Activated effector memory CD4-positive, alpha-beta T cell treated with Interleukin-2 at 50 U/mL for 16 hours (primary cell): Measurements from ENCODE around the gene CDKN2B-AS1.
"Not testable (repeated sequence)": the region's sequence is repeated elsewhere in the genome, so short reads cannot be mapped to it uniquely, and the experiment has no call there.

ENCODE experiments used
- DNase-seq: peaks from one replicate; pipeline ENCODE4 v3.0.0-alpha.2; 2020

The CDKN2B-AS1 gene

GRCh38 chr9:21994556-21995005, at the start of gene CDKN2B-AS1:
CDKN2B-AS1 (plus strand) TSS chr9:21994791.
- DNase-seq = peak; percentile 46

- no peak for DNase-seq
Measured at GRCh38 chr9:21945606-21946005, 49.0 kb upstream of the CDKN2B-AS1 start.

GRCh38 chr9:21958833-21959232, 35.8 kb upstream of the CDKN2B-AS1 start:
- no peak for DNase-seq

GRCh38 chr9:21959268-21959667, 35.3 kb upstream of the CDKN2B-AS1 start:
- not testable (repeated sequence) for DNase-seq

- DNase-seq = no peak
Measured at GRCh38 chr9:21961569-21961968, 33.0 kb upstream of the CDKN2B-AS1 start.

- DNase-seq = peak; percentile 47
Measured at GRCh38 chr9:21964925-21965385, 29.6 kb upstream of the CDKN2B-AS1 start.

- no peak for DNase-seq
Measured at GRCh38 chr9:21965401-21965951, 29.1 kb upstream of the CDKN2B-AS1 start.

- DNase-seq = no peak
Measured at GRCh38 chr9:21966140-21966851, 28.3 kb upstream of the CDKN2B-AS1 start.

- DNase-seq = no peak
Measured at GRCh38 chr9:21967169-21967568, 27.4 kb upstream of the CDKN2B-AS1 start.

- DNase-seq = no peak
Measured at GRCh38 chr9:21967702-21968101, 26.9 kb upstream of the CDKN2B-AS1 start.

GRCh38 chr9:21968331-21969010, 26.1 kb upstream of the CDKN2B-AS1 start:
- DNase-seq = no peak

- no peak for DNase-seq
Measured at GRCh38 chr9:21969011-21969940, 25.3 kb upstream of the CDKN2B-AS1 start.

- no peak for DNase-seq
Measured at GRCh38 chr9:21969951-21970799, 24.4 kb upstream of the CDKN2B-AS1 start.

- no peak for DNase-seq
Measured at GRCh38 chr9:21970800-21971640, 23.6 kb upstream of the CDKN2B-AS1 start.

GRCh38 chr9:21972361-21972760, 22.2 kb upstream of the CDKN2B-AS1 start:
- no peak for DNase-seq

- no peak for DNase-seq
Measured at GRCh38 chr9:21974343-21974721, 20.3 kb upstream of the CDKN2B-AS1 start.

- no peak for DNase-seq
Measured at GRCh38 chr9:21974722-21975409, 19.7 kb upstream of the CDKN2B-AS1 start.

GRCh38 chr9:21976334-21976875, 18.2 kb upstream of the CDKN2B-AS1 start:
- DNase-seq = no peak

- DNase-seq = no peak
Measured at GRCh38 chr9:21982391-21982790, 12.2 kb upstream of the CDKN2B-AS1 start.
